Psoas muscle (tissue), 8 donors: ENCODE measurements around the gene GRIK1. TPM values are rescaled to one million over a fixed set of nuclear protein-coding genes. Genes with fewer than 3 reads are reported as not detected.

Experiments
- ATAC-seq, 4 donors: fragments of 200-7000 bp; cut with Tn5 transposase; one replicate each; pipeline ENCODE4 v1.9.1; 2020; ENCODE audit warnings: moderate library complexity in 3 of 4, mild to moderate bottlenecking in 2 of 4
- DNase-seq, 2 donors: peaks; one replicate each; pipeline ENCODE4 v3.0.0-alpha.2; 2020
- H3K27ac ChIP-seq: fragments of 200-600 bp; one replicate; pipeline ENCODE4 v1.8.0; 2022
- H3K27me3 ChIP-seq, 3 donors: fragments of 200-600 bp in 1 of 3; one replicate each; pipeline versions ENCODE4 v1.6.1 to v1.8.0; 2013 to 2022; ENCODE audit warnings: low read length in 2 of 3, mild to moderate bottlenecking in 2 of 3, moderate library complexity in 1 of 3; ENCODE audit not compliant: insufficient read depth in 3 of 3
- H3K36me3 ChIP-seq, 2 donors: fragments of 200-600 bp in 1 of 2; one replicate each; pipeline versions ENCODE4 v1.6.1 to v1.8.0; 2013 to 2022; ENCODE audit warnings: low read depth in 1 of 2, mild to moderate bottlenecking in 1 of 2, moderate library complexity in 1 of 2; ENCODE audit not compliant: insufficient read depth in 1 of 2
- H3K4me1 ChIP-seq: fragments of 200-600 bp; one replicate; pipeline ENCODE4 v1.8.0; 2022
- H3K4me3 ChIP-seq: fragments of 200-600 bp; one replicate; pipeline ENCODE4 v1.8.0; 2022; ENCODE audit warnings: mild to moderate bottlenecking
- H3K9me3 ChIP-seq: fragments of 200-600 bp; one replicate; pipeline ENCODE4 v1.8.0; 2022
- CTCF ChIP-seq: fragments of 200-600 bp; IDR thresholded peaks from one replicate; pipeline ENCODE4 v1.8.0; 2022; ENCODE audit warnings: antibody characterized with exemption
- WGBS, 3 donors: extraction: QIAGEN DNeasy Blood & Tissue Kit; methylation state at CpG; one replicate each; pipeline versions ENCODE4 v1.1.6 to v1.1.7; 2013; 5-methylcytosine and 5-hydroxymethylcytosine counted together
- intact Hi-C, 2 donors: fragments of 100-400 bp; cut with DNase I; formaldehyde crosslinking; loops; one replicate each; pipeline versions ENCODE4 v1.11.0 to v1.14.2; 2022
- polyA plus RNA-seq, 3 donors: library from polyadenylated mRNA; stranded (reverse); fragments of 200-250 nt; gene quantifications; one replicate each; pipeline ENCODE4 v1.2.3, GENCODE V29; 2013
- total RNA-seq, 4 donors: library from RNA; stranded (reverse); fragmentation: NEBNext Ultra II Directional in 2 of 4; extraction: Animal tissue kit (Norgen Biotek cat#: 25700) in 2 of 4; gene quantifications; one replicate each; pipeline versions ENCODE4 v1.2.1 to v1.2.4, GENCODE V29; 2021 to 2023
- donor health status: healthy with polysubstance abuse.
- donor health status: DM: no; HTN: no; CAD: no; lungs with moderate emphysema.
- donor health status: Bipolar disorder and iron deficiency.
- donor health status: healthy.
- donor health status: DM: yes; HTN: yes; CAD: no.
- donor health status: DM: no; HTN: no; CAD: no.
- donor health status: DM: no; HTN: no; CAD: no.
- donor health status: DM: yes; HTN: yes; CAD: no.

Gene GRIK1
- total and polyA plus RNA-seq, 7 donors, result 0.01 to 0.04 TPM; not detected in 5

- intact Hi-C loops, result no loop called here
- WGBS, 3 donors, result 80 to 84% (median 81%) methylated on average over 4 of the region's 4 CpGs
- Histone ChIP-seq H3K27ac (no peak overlapping the region), H3K4me1 (no peaks in the 10 kb centered on the region), H3K36me3 (no peaks in the 10 kb centered on the region), H3K9me3 (no peaks in the 10 kb centered on the region), H3K4me3 (no peak overlapping the region), H3K27me3 (no peaks in the 10 kb centered on the region)
- no peak for DNase-seq
- ATAC-seq, result no peak
- no peak for TF ChIP-seq CTCF
Observed at GRCh38 chr21:29671728-29672127, 268.1 kb downstream of the GRIK1 start.

GRCh38 chr21:29670228-29670627 is 269.6 kb downstream of the GRIK1 start:
- WGBS, 3 donors, result 84 to 96% (median 89%) methylated on average over 2 of the region's 2 CpGs

GRCh38 chr21:29669416-29669815 is 270.4 kb downstream of the GRIK1 start:
- Histone ChIP-seq H3K36me3 (no peaks in the 10 kb centered on the region), H3K4me1 (no peaks in the 10 kb centered on the region), H3K4me3 (no peak overlapping the region), H3K9me3 (no peaks in the 10 kb centered on the region), H3K27me3 (no peaks in the 10 kb centered on the region), H3K27ac (no peak overlapping the region)
- no peak for TF ChIP-seq CTCF
- intact Hi-C loops, result no loop called here
- DNase-seq, result no peak
- ATAC-seq, result no peak
- 71 to 93% (median 78%) methylated on average over 2 of the region's 2 CpGs for WGBS, 3 donors

More at GRCh38 chr21:29670228-29670627, 269.6 kb downstream of the GRIK1 start:
- intact Hi-C loops, result no loop called here
- no peak for DNase-seq
- no peak for TF ChIP-seq CTCF
- no peak overlapping the region for H3K4me3 ChIP-seq
- no peaks in the 10 kb centered on the region for H3K9me3 ChIP-seq
- no peak for ATAC-seq
- H3K36me3 ChIP-seq, result no peaks in the 10 kb centered on the region
- no peak overlapping the region for H3K27ac ChIP-seq
- H3K27me3 ChIP-seq, result no peaks in the 10 kb centered on the region
- no peaks in the 10 kb centered on the region for H3K4me1 ChIP-seq

GRCh38 chr21:29667651-29668050 is 272.1 kb downstream of the GRIK1 start:
- no peak for DNase-seq
- 54 to 56% (median 55%) methylated on average over 3 of the region's 3 CpGs for WGBS, 3 donors
- TF ChIP-seq CTCF, result no peak

GRCh38 chr21:29664615-29665014 is 275.2 kb downstream of the GRIK1 start:
- Histone ChIP-seq H3K36me3 (no peaks in the 10 kb centered on the region), H3K9me3 (no peaks in the 10 kb centered on the region), H3K4me1 (no peaks in the 10 kb centered on the region), H3K27ac (no peak overlapping the region), H3K4me3 (no peak overlapping the region), H3K27me3 (no peaks in the 10 kb centered on the region)
- ATAC-seq, result no peak
- WGBS, 3 donors, result 58 to 85% (median 68%) methylated on average over 1 of the region's 1 CpG
- intact Hi-C loops, result no loop called here
- no peak for TF ChIP-seq CTCF
- no peak for DNase-seq

More at GRCh38 chr21:29667651-29668050, 272.1 kb downstream of the GRIK1 start:
- Histone ChIP-seq H3K27ac (no peak overlapping the region), H3K9me3 (no peaks in the 10 kb centered on the region), H3K27me3 (no peaks in the 10 kb centered on the region), H3K4me1 (no peaks in the 10 kb centered on the region), H3K4me3 (no peak overlapping the region), H3K36me3 (no peaks in the 10 kb centered on the region)
- ATAC-seq, result no peak
- intact Hi-C loops, result no loop called here
